ENCODE data around the gene DERA. TPM values are rescaled to one million over a fixed set of nuclear protein-coding genes. Genes with fewer than 3 reads are reported as not detected.
"Not testable (repeated sequence)": the region's sequence is repeated elsewhere in the genome, so short reads cannot be mapped to it uniquely, and the experiment has no call there.

The DERA gene
- total and polyA plus RNA-seq, 2 experiments from 2014 or later = 57.2 to 64.7 TPM

- Histone ChIP-seq H3K36me3 (replicated peaks; ENCODE audit: insufficient read depth, low read depth) (no peaks in the 10 kb centered on the region), H3K9me2 (replicated peaks; ENCODE audit: insufficient read depth) (no peaks in the 10 kb centered on the region), H3K4me3 (no peak overlapping the region), H3K79me2 (no peaks in the 10 kb centered on the region), H3K27ac (no peak overlapping the region), H3K27me3 (no peaks in the 10 kb centered on the region), H3K4me1 (ENCODE audit: insufficient read depth) (no peaks in the 10 kb centered on the region), H3K4me2 (no peak overlapping the region), H2AFZ (no peak overlapping the region), H3K9me3 (ENCODE audit: low read depth) (no peaks in the 10 kb centered on the region), H4K20me1 (ENCODE audit: insufficient read depth, poor library complexity, severe bottlenecking) (no peaks in the 10 kb centered on the region)
- no peak for DNase-seq (ENCODE audit: low spot score)
- 74% methylated on average over 1 of the region's 1 CpG for WGBS (ENCODE audit: low lambda C conversion rate, missing lambda C conversion rate)
- no peak for TF ChIP-seq EZH2phosphoT487 (IDR thresholded peaks at IDR 0.05; ENCODE audit: low read depth, severe bottlenecking, unreplicated experiment)
Observed at GRCh38 chr12:16046266-16046665, 135.1 kb downstream of the DERA start.

GRCh38 chr12:16048511-16048910 is 137.4 kb downstream of the DERA start:
- no peak for TF ChIP-seq CTCF (IDR thresholded peaks at IDR 0.05; ENCODE audit: poor library complexity)
- TF ChIP-seq EZH2 (IDR thresholded peaks at IDR 0.05; ENCODE audit: borderline replicate concordance) = no peak
- no peak for TF ChIP-seq EZH2phosphoT487 (IDR thresholded peaks at IDR 0.05; ENCODE audit: low read depth, severe bottlenecking, unreplicated experiment)
- H4K20me1 ChIP-seq (ENCODE audit: insufficient read depth, poor library complexity, severe bottlenecking) = no peaks in the 10 kb centered on the region
- no peak overlapping the region for H2AFZ ChIP-seq
- no peaks in the 10 kb centered on the region for H3K27me3 ChIP-seq
- no peaks in the 10 kb centered on the region for H3K79me2 ChIP-seq
- no peak overlapping the region for H3K4me3 ChIP-seq
- H3K36me3 ChIP-seq (replicated peaks; ENCODE audit: insufficient read depth, low read depth) = no peaks in the 10 kb centered on the region
- WGBS (ENCODE audit: low lambda C conversion rate, missing lambda C conversion rate) = 69% methylated on average over 2 of the region's 2 CpGs
- H3K9me3 ChIP-seq (ENCODE audit: low read depth) = no peaks in the 10 kb centered on the region
- no peaks in the 10 kb centered on the region for H3K9me2 ChIP-seq (replicated peaks; ENCODE audit: insufficient read depth)
- no peaks in the 10 kb centered on the region for H3K4me1 ChIP-seq (ENCODE audit: insufficient read depth)
- no peak for DNase-seq (ENCODE audit: low spot score)
- no peak overlapping the region for H3K4me2 ChIP-seq
- no peak overlapping the region for H3K27ac ChIP-seq

- Histone ChIP-seq H3K4me1 (ENCODE audit: insufficient read depth) (no peaks in the 10 kb centered on the region), H3K4me2 (no peak overlapping the region), H3K79me2 (no peaks in the 10 kb centered on the region), H3K27ac (no peak overlapping the region), H3K9me3 (ENCODE audit: low read depth) (no peaks in the 10 kb centered on the region), H3K9me2 (replicated peaks; ENCODE audit: insufficient read depth) (no peaks in the 10 kb centered on the region), H3K4me3 (no peak overlapping the region), H4K20me1 (ENCODE audit: insufficient read depth, poor library complexity, severe bottlenecking) (no peaks in the 10 kb centered on the region), H2AFZ (no peak overlapping the region), H3K36me3 (replicated peaks; ENCODE audit: insufficient read depth, low read depth) (no peaks in the 10 kb centered on the region), H3K27me3 (no peaks in the 10 kb centered on the region)
- 95% methylated on average over 6 of the region's 6 CpGs for WGBS (ENCODE audit: low lambda C conversion rate, missing lambda C conversion rate)
- TF ChIP-seq EZH2 (IDR thresholded peaks at IDR 0.05; ENCODE audit: borderline replicate concordance) (no peak), EZH2phosphoT487 (IDR thresholded peaks at IDR 0.05; ENCODE audit: low read depth, severe bottlenecking, unreplicated experiment) (no peak), CTCF (IDR thresholded peaks at IDR 0.05; ENCODE audit: poor library complexity) (no peak)
- no peak for DNase-seq (ENCODE audit: low spot score)
Observed at GRCh38 chr12:16056910-16057309, 145.8 kb downstream of the DERA start.

GRCh38 chr12:16057351-16057751 is 146.2 kb downstream of the DERA start:
- H3K9me3 ChIP-seq (ENCODE audit: low read depth); H4K20me1 ChIP-seq (ENCODE audit: insufficient read depth, poor library complexity, severe bottlenecking); DNase-seq (ENCODE audit: low spot score); H2AFZ ChIP-seq; H3K27ac ChIP-seq; H3K27me3 ChIP-seq; H3K9me2 ChIP-seq (replicated peaks; ENCODE audit: insufficient read depth); H3K4me1 ChIP-seq (ENCODE audit: insufficient read depth); H3K79me2 ChIP-seq; H3K4me2 ChIP-seq; H3K4me3 ChIP-seq; H3K36me3 ChIP-seq (replicated peaks; ENCODE audit: insufficient read depth, low read depth): not testable (repeated sequence)
- 98% methylated on average over 24 of the region's 34 CpGs for WGBS (ENCODE audit: low lambda C conversion rate, missing lambda C conversion rate)

All from hepatocyte (in vitro differentiated cells).